Hepatocyte (in vitro differentiated cells): ENCODE measurements around the gene CSRP3. TPM values are rescaled to one million over a fixed set of nuclear protein-coding genes. Genes with fewer than 3 reads are reported as not detected.

ENCODE experiments used
- DNase-seq: peaks from one replicate; pipeline ENCODE4 v3.0.0-alpha.2; 2016; ENCODE audit warnings: low spot score
- H2AFZ ChIP-seq: fragments of 200-600 bp; sonication (generic); 2 replicates; pipeline ENCODE4 v1.6.0; 2016; ENCODE audit warnings: antibody characterized with exemption, mild to moderate bottlenecking
- H3K27ac ChIP-seq: fragments of 200-600 bp; sonication (generic); 2 replicates; pipeline ENCODE4 v1.5.1; 2016; ENCODE audit warnings: mild to moderate bottlenecking
- H3K27me3 ChIP-seq: fragments of 200-600 bp; sonication (generic); 2 replicates; pipeline ENCODE4 v1.6.1; 2016
- H3K36me3 ChIP-seq: fragments of 200-600 bp; sonication (generic); replicated peaks from 2 replicates; pipeline ENCODE4 v1.5.1; 2016; ENCODE audit warnings: low read depth; ENCODE audit not compliant: insufficient read depth
- H3K4me1 ChIP-seq: fragments of 200-600 bp; sonication (generic); 2 replicates; pipeline ENCODE4 v1.5.1; 2016; ENCODE audit warnings: mild to moderate bottlenecking, moderate library complexity; ENCODE audit not compliant: insufficient read depth
- H3K4me2 ChIP-seq: fragments of 200-600 bp; sonication (generic); 2 replicates; pipeline ENCODE4 v1.6.0; 2016
- H3K4me3 ChIP-seq: fragments of 200-600 bp; sonication (generic); 2 replicates; pipeline ENCODE4 v1.5.1; 2016; ENCODE audit warnings: mild to moderate bottlenecking
- H3K79me2 ChIP-seq: fragments of 200-600 bp; sonication (generic); 2 replicates; pipeline ENCODE4 v1.6.0; 2017; ENCODE audit warnings: mild to moderate bottlenecking
- H3K9me2 ChIP-seq: fragments of 200-600 bp; sonication (generic); replicated peaks from 2 replicates; pipeline ENCODE4 v1.6.0; 2017; ENCODE audit warnings: mild to moderate bottlenecking; ENCODE audit not compliant: insufficient read depth
- H3K9me3 ChIP-seq: fragments of 200-600 bp; sonication (generic); 2 replicates; pipeline ENCODE4 v1.5.1; 2016; ENCODE audit warnings: low read depth, mild to moderate bottlenecking
- H4K20me1 ChIP-seq: fragments of 200-600 bp; sonication (generic); 2 replicates; pipeline ENCODE4 v1.6.0; 2016; ENCODE audit warnings: mild to moderate bottlenecking; ENCODE audit not compliant: insufficient read depth, poor library complexity, severe bottlenecking
- CTCF ChIP-seq: fragments of 200-600 bp; sonication (generic); IDR thresholded peaks from 2 replicates; pipeline ENCODE4 v1.5.1; 2016; ENCODE audit warnings: antibody characterized with exemption, mild to moderate bottlenecking; ENCODE audit not compliant: poor library complexity
- EZH2 ChIP-seq: fragments of 200-600 bp; sonication (generic); IDR thresholded peaks from 2 replicates; pipeline ENCODE4 v1.6.1; 2016; ENCODE audit warnings: antibody characterized with exemption, mild to moderate bottlenecking, borderline replicate concordance
- EZH2phosphoT487 ChIP-seq: fragments of 200-600 bp; sonication (generic); IDR thresholded peaks from one replicate; pipeline ENCODE4 v1.6.1; 2018; ENCODE audit warnings: antibody characterized with exemption, mild to moderate bottlenecking, low read depth, moderate library complexity; ENCODE audit not compliant: unreplicated experiment, severe bottlenecking
- WGBS: methylation state at CpG from one replicate; pipeline ENCODE4 v1.1.6; 2016; ENCODE audit warnings: low lambda C conversion rate; ENCODE audit errors: missing lambda C conversion rate; 5-methylcytosine and 5-hydroxymethylcytosine counted together
- polyA plus RNA-seq: library from polyadenylated mRNA; unstranded; fragments of >200 nt; fragmentation: Nextera tagmentation; extraction: Ambion mirVana; gene quantifications from 2 replicates; pipeline ENCODE4 v1.2.1, GENCODE V29; 2016
- total RNA-seq: library from RNA; depleted of rRNA; stranded (reverse); fragments of >200 nt; gene quantifications from 2 replicates; pipeline ENCODE4 v1.2.3, GENCODE V29; 2014

The CSRP3 gene
- total and polyA plus RNA-seq, 2 experiments from 2014 or later, result 0.41 TPM; not detected in 1

GRCh38 chr11:19237381-19237780, 35.6 kb upstream of the CSRP3 start:
- Histone ChIP-seq H3K27me3 (peaks cover 7% of the 10 kb centered on the region), H3K4me3 (no peak overlapping the region), H3K4me2 (peak overlapping the region; percentile 38), H3K27ac (no peak overlapping the region), H4K20me1 (no peaks in the 10 kb centered on the region), H3K36me3 (no peaks in the 10 kb centered on the region), H3K9me2 (no peaks in the 10 kb centered on the region), H2AFZ (no peak overlapping the region), H3K4me1 (peaks cover 23% of the 10 kb centered on the region), H3K9me3 (no peaks in the 10 kb centered on the region), H3K79me2 (peaks cover 9% of the 10 kb centered on the region)
- 64% methylated on average over 8 of the region's 8 CpGs for WGBS
- TF ChIP-seq EZH2, result no peak
- no peak for TF ChIP-seq CTCF
- no peak for TF ChIP-seq EZH2phosphoT487
- no peak for DNase-seq

GRCh38 chr11:19234231-19234817, 32.5 kb upstream of the CSRP3 start:
- Histone ChIP-seq H2AFZ (no peak overlapping the region), H3K36me3 (no peaks in the 10 kb centered on the region), H4K20me1 (no peaks in the 10 kb centered on the region), H3K79me2 (peaks cover 4% of the 10 kb centered on the region), H3K4me2 (no peak overlapping the region), H3K9me3 (no peaks in the 10 kb centered on the region), H3K4me1 (peaks cover 18% of the 10 kb centered on the region), H3K9me2 (no peaks in the 10 kb centered on the region), H3K4me3 (no peak overlapping the region), H3K27ac (no peak overlapping the region), H3K27me3 (no peaks in the 10 kb centered on the region)
- no peak for DNase-seq
- WGBS, result 97% methylated on average over 5 of the region's 5 CpGs
- TF ChIP-seq EZH2 (no peak), CTCF (no peak), EZH2phosphoT487 (no peak)

GRCh38 chr11:19232910-19233503, 31.2 kb upstream of the CSRP3 start:
- no peaks in the 10 kb centered on the region for H4K20me1 ChIP-seq
- H3K36me3 ChIP-seq, result no peaks in the 10 kb centered on the region
- no peak for TF ChIP-seq CTCF
- no peak for TF ChIP-seq EZH2
- no peak for TF ChIP-seq EZH2phosphoT487
- H3K4me3 ChIP-seq, result no peak overlapping the region
- no peaks in the 10 kb centered on the region for H3K9me3 ChIP-seq
- no peak for DNase-seq
- H3K27me3 ChIP-seq, result no peaks in the 10 kb centered on the region
- H3K4me1 ChIP-seq, result peaks cover 6% of the 10 kb centered on the region
- H3K9me2 ChIP-seq, result no peaks in the 10 kb centered on the region
- H3K4me2 ChIP-seq, result no peak overlapping the region
- no peak overlapping the region for H2AFZ ChIP-seq
- 59% methylated on average over 6 of the region's 6 CpGs for WGBS
- H3K27ac ChIP-seq, result no peak overlapping the region
- no peaks in the 10 kb centered on the region for H3K79me2 ChIP-seq
